Measurements from ENCODE around the gene CCDC83.

GRCh38 chr11:85951428-85952107, 96.4 kb downstream of the CCDC83 start:
- TF ChIP-seq CTCF (conservative IDR thresholded peaks at IDR 0.05 in 1 of 2, IDR thresholded peaks at IDR 0.05 in 1 of 2; ENCODE audit: low read depth in 1 of 2, low read length in 2 of 2), result no peak
- no peak for TF ChIP-seq EZH2 (IDR thresholded peaks at IDR 0.05; ENCODE audit: low read length, missing control alignments)

Measured in fibroblast of lung (primary cell).